Suprapubic skin (tissue), 4 donors: ENCODE results near the gene PPP2R5C. TPM values are rescaled to one million over a fixed set of nuclear protein-coding genes. Genes with fewer than 3 reads are reported as not detected.

Experiments
- DNase-seq, 2 donors: peaks; one replicate each; pipeline ENCODE4 v3.0.0-alpha.2; 2019; ENCODE audit warnings: low spot score in 2 of 2
- H3K27ac ChIP-seq: fragments of 200-600 bp; sonication (generic); one replicate; pipeline ENCODE4 v1.5.1; 2019
- H3K27me3 ChIP-seq: fragments of 200-600 bp; sonication (generic); one replicate; pipeline ENCODE4 v1.5.1; 2019
- H3K36me3 ChIP-seq: fragments of 200-600 bp; sonication (generic); one replicate; pipeline ENCODE4 v1.5.1; 2019
- H3K4me1 ChIP-seq: fragments of 200-600 bp; sonication (generic); one replicate; pipeline ENCODE4 v1.5.1; 2019
- H3K4me3 ChIP-seq: fragments of 200-600 bp; sonication (generic); one replicate; pipeline ENCODE4 v1.5.1; 2019; ENCODE audit warnings: mild to moderate bottlenecking
- H3K9me3 ChIP-seq: fragments of 200-600 bp; sonication (generic); one replicate; pipeline ENCODE4 v1.5.1; 2019
- EP300 ChIP-seq: sonication (generic); formaldehyde crosslinking; IDR thresholded peaks from one replicate; pipeline ENCODE4 v1.6.1; 2017; ENCODE audit warnings: antibody characterized with exemption
- POLR2A ChIP-seq, 2 donors: fragments of 450-650 bp; IDR thresholded peaks; one replicate each; pipeline ENCODE4 v1.6.1; 2017; ENCODE audit warnings: antibody characterized with exemption in 2 of 2, mild to moderate bottlenecking in 2 of 2, moderate library complexity in 2 of 2
- POLR2AphosphoS5 ChIP-seq, 3 donors: sonication (generic); formaldehyde crosslinking; IDR thresholded peaks; one replicate each; pipeline ENCODE4 v1.6.1; 2017; ENCODE audit warnings: antibody characterized with exemption in 3 of 3
- WGBS: methylation state at CpG from one replicate; pipeline ENCODE4 v1.1.5; 2018; 5-methylcytosine and 5-hydroxymethylcytosine counted together
- total RNA-seq, 4 donors: library from RNA; depleted of rRNA; stranded (reverse); fragments of >200 nt; gene quantifications; one replicate each; pipeline ENCODE4 v1.1.0, GENCODE V29; 2016
- TF ChIP-seq, protein P1 (sequence below), 2 donors: fragments of 200-600 bp in 1 of 2; fragments of 450-650 bp in 1 of 2; sonication (generic) in 1 of 2; IDR thresholded peaks; one replicate each; pipeline ENCODE4 v1.5.1; 2016 to 2019; ENCODE audit warnings: antibody characterized with exemption in 2 of 2, mild to moderate bottlenecking in 1 of 2, moderate library complexity in 1 of 2

The PPP2R5C gene
- total RNA-seq, 4 donors from 2014 or later: 104 to 149 (median 119) TPM

DNA sequence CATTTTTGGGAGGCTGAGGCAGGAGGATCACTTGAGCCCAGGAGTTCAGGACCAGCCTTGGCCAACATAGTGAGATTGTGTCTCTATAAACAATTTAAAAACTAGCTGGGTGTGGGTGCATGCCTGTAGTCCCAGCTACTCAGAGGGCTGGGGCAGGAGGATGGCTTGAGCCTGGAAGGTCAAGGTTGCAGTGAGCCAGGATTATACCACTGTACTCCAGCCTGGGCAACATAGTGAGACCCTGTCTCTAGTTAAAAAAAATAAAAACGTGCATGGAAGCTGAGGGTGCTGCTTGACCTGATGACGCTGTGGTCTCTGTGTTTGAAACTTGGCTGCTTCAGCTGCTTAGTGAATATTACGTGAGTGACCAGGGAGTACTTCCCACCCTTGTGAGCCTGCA, 89.7 kb downstream of the PPP2R5C start:
- Histone ChIP-seq H3K36me3 (no peaks in the 10 kb centered on the region), H3K27ac (no peak overlapping the region), H3K4me3 (no peak overlapping the region), H3K4me1 (peaks cover 3% of the 10 kb centered on the region), H3K27me3 (no peaks in the 10 kb centered on the region), H3K9me3 (no peaks in the 10 kb centered on the region)
- 93% methylated on average over 3 of the region's 3 CpGs for WGBS
- no peak for DNase-seq
- TF ChIP-seq EP300: no peak

DNA sequence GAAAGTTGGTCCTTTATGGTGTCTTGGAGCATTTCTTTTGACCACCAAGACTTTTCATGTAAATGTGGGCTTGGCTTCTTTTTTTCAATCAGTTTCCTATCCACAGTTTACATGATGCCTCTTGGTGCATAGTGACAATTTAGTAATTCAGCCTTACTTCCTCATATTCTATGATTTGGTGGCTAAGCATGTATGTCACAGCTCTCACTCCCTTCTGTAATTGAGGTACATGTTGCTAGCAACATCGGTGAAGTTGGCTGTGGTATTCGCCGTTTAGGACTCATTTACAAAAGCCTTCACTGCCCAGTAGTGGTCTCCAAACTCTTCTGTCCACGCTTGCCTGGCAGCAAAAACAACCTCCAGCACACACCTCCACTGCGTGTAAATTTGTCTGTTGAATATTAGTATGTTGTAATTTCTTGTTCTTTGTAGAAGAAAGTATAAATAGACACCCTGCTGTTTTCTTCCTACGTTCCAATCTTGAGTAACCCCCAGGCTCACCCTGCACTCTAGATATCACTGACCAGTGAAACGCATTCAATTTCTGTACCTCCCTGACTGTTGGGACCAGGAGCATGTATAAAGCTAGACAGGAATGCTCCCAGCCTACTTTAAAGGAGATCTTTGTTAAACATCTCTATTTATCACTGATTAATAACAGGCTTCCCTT, 90.4 kb downstream of the PPP2R5C start:
- H3K36me3 ChIP-seq: peaks cover under 1% of the 10 kb centered on the region
- H3K27ac ChIP-seq: no peak overlapping the region
- peaks cover 3% of the 10 kb centered on the region for H3K4me1 ChIP-seq
- TF ChIP-seq POLR2AphosphoS5 (IDR thresholded peaks at IDR 0.05) (no peak), POLR2A (IDR thresholded peaks at IDR 0.05) (no peak), EP300 (no peak)
- TF ChIP-seq, protein P1, sequence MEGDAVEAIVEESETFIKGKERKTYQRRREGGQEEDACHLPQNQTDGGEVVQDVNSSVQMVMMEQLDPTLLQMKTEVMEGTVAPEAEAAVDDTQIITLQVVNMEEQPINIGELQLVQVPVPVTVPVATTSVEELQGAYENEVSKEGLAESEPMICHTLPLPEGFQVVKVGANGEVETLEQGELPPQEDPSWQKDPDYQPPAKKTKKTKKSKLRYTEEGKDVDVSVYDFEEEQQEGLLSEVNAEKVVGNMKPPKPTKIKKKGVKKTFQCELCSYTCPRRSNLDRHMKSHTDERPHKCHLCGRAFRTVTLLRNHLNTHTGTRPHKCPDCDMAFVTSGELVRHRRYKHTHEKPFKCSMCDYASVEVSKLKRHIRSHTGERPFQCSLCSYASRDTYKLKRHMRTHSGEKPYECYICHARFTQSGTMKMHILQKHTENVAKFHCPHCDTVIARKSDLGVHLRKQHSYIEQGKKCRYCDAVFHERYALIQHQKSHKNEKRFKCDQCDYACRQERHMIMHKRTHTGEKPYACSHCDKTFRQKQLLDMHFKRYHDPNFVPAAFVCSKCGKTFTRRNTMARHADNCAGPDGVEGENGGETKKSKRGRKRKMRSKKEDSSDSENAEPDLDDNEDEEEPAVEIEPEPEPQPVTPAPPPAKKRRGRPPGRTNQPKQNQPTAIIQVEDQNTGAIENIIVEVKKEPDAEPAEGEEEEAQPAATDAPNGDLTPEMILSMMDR (IDR thresholded peaks at IDR 0.05): no peak
- no peaks in the 10 kb centered on the region for H3K9me3 ChIP-seq
- no peak overlapping the region for H3K4me3 ChIP-seq
- 82% methylated on average over 7 of the region's 7 CpGs for WGBS
- no peaks in the 10 kb centered on the region for H3K27me3 ChIP-seq
- no peak for DNase-seq

GRCh38 chr14:101852785-101853184, 91.3 kb downstream of the PPP2R5C start:
- Histone ChIP-seq H3K4me3 (no peak overlapping the region), H3K27me3 (no peaks in the 10 kb centered on the region), H3K27ac (no peak overlapping the region), H3K4me1 (peaks cover 3% of the 10 kb centered on the region), H3K9me3 (no peaks in the 10 kb centered on the region), H3K36me3 (peaks cover 9% of the 10 kb centered on the region)
- DNase-seq: no peak
- TF ChIP-seq POLR2AphosphoS5 (IDR thresholded peaks at IDR 0.05): no peak
- TF ChIP-seq POLR2A (IDR thresholded peaks at IDR 0.05): no peak
- TF ChIP-seq, protein P1 (IDR thresholded peaks at IDR 0.05): no peak
- no peak for TF ChIP-seq EP300
- 93% methylated on average over 5 of the region's 5 CpGs for WGBS

DNA sequence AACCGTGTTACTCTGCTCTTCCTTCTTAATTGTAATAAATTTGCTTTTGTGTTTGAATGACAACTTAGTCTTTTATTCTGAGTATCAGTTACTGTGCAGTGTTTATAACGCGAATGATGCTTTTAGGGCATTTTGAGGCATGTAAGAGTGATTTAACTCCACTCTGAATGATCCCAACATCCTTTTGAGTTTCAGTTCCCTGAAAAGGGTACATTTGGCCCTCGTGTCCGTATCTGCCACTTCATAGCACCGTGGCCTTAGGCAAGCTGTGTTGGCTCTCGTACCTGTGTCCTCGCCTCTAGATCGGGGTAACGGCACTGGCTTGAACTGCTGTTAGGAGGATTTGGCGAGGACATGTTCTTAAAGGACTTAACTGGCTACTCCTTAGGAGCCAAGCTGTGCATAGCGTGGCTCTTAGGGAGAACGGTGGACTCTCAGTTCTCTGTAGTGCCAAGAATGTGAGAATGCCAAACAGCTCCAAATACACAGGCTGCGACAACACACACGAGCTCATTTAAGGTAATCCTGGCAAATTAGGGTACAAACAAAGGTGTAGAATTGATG, 92.0 kb downstream of the PPP2R5C start:
- no peaks in the 10 kb centered on the region for H3K9me3 ChIP-seq
- H3K4me3 ChIP-seq: no peak overlapping the region
- H3K27me3 ChIP-seq: no peaks in the 10 kb centered on the region
- H3K4me1 ChIP-seq: peaks cover 3% of the 10 kb centered on the region
- TF ChIP-seq POLR2A (IDR thresholded peaks at IDR 0.05): no peak
- TF ChIP-seq EP300: no peak
- TF ChIP-seq POLR2AphosphoS5 (IDR thresholded peaks at IDR 0.05): no peak
- TF ChIP-seq, protein P1 (IDR thresholded peaks at IDR 0.05): no peak
- H3K27ac ChIP-seq: no peak overlapping the region
- no peak for DNase-seq
- peaks cover 13% of the 10 kb centered on the region for H3K36me3 ChIP-seq
- WGBS: 63% methylated on average over 15 of the region's 15 CpGs

- H3K27ac ChIP-seq: no peak overlapping the region
- 68% methylated on average over 5 of the region's 5 CpGs for WGBS
- no peak for TF ChIP-seq EP300
- DNase-seq: no peak
- H3K4me1 ChIP-seq: peaks cover 4% of the 10 kb centered on the region
- H3K36me3 ChIP-seq: peaks cover 21% of the 10 kb centered on the region
- no peaks in the 10 kb centered on the region for H3K27me3 ChIP-seq
- no peak overlapping the region for H3K4me3 ChIP-seq
- no peaks in the 10 kb centered on the region for H3K9me3 ChIP-seq
These were observed 92.9 kb downstream of the PPP2R5C start for GRCh38 chr14:101854366-101854765.

DNA sequence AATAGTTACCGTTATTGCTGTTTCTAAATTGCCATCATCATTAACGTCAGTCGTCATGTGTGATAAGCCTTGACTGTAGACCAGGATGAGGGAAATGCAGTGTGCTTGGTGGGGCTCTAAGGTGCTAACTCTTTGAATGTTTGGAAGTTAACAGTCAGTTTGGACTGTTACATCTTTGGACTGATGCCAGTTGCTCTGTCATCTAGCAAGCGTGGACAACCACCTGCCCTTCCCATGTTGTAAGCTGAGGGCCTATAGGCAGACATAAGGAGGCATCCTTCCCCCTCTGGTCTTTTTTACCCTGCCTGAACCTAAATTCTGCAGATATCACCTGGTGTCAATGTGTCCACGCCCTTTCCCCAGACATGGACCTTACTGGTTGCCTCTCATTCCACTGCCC, 94.4 kb downstream of the PPP2R5C start:
- no peak for TF ChIP-seq POLR2AphosphoS5 (IDR thresholded peaks at IDR 0.05)
- TF ChIP-seq POLR2A (IDR thresholded peaks at IDR 0.05): no peak
- no peak for TF ChIP-seq EP300
- Histone ChIP-seq H3K9me3 (no peaks in the 10 kb centered on the region), H3K4me1 (peaks cover 4% of the 10 kb centered on the region), H3K4me3 (no peak overlapping the region), H3K27ac (no peak overlapping the region), H3K36me3 (peaks cover 25% of the 10 kb centered on the region), H3K27me3 (no peaks in the 10 kb centered on the region)
- WGBS: 77% methylated on average over 5 of the region's 5 CpGs
- no peak for DNase-seq
